Amniotic stem cell (primary cell): ENCODE measurements around the gene CHST4.
"Not testable (repeated sequence)": the region's sequence is repeated elsewhere in the genome, so short reads cannot be mapped to it uniquely, and the experiment has no call there.

Experiments
- DNase-seq: peaks from one replicate; lab custom pipeline; 2025; lab: John Stamatoyannopoulos, UW

Gene CHST4

DNA sequence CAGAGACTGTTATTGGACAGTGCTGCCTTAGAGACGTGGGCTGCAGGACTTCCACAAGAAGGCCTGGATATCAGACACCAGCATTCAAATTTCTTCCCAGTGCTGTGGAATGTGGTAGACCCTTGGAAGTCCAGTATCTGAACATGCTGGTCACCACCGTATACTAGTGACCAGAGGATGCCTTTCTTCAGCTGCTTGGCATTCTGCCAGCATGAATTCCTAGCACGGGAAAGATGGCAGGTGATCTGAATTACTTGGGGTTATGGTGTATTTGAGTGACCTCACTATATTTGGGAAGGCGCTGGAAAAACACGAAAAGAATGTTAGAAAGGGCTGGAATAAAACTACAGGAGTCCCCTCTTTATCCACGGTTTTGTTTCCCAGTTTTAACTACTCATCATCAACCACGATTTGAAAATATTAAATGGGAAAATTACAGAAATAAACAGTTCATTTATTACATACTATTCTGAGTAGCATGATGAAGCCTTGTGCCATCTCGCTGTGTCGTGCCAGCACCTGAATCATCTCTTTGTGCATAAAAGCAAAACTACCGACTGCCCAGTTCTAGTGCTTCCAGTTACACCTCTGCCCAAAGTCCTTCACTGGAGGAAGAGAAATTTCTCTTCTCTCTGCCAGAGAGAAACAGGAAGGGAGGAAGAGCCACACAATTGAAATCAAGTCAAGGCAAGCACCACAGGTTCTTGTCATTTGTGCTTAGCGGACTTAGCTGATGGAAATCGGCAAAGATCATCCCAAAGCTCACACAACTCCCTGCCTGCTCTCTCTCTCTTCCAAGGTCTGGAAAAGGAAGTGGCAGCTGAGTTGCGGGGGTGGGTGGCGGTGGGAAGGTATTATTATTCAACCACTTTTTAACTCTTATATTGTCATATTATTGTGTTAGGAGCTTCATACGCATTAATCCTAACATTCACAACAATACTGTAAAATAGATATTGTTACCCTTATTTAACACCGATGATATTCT lies 1.4 kb upstream of the CHST4 start:
- no peak for DNase-seq

DNA sequence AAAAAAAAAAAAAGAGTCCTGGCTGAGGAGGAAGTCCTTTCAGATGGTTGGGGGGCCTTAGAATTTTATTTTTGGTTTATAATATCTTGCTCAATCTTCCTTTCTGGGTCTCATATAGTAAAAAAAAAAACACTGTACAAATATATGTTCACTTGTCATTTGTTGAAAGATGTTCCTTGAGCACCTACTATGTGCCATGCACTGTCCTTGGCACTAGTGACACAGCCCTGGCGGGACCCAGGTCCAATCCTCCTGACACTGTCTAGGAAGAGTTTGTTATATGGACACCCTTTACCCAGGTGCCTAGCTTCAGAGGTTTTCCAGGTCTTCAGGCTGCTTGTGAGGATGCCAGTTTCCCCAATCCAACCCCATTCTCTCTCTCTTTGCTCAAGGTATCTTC lies 2.0 kb downstream of the CHST4 start:
- no peak for DNase-seq

DNA sequence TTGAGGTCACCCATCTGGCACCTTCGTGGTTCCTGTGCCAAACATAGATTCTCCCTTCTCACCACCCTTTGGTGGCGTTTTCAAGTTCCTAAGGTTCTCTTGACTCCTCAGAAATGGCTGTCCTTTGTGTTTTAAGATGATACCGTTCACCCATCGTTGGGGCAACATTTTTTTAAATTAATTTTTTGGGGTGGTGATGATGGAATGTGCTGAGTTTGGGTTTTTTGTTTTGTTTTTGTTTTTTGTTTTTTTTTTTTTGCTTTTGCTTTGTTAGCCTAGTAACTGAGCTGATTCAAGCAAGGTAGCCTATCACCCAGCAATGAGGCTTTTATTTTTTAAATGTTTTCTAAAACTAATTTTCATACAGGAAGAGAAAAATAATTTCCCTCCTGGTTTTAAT lies 2.6 kb downstream of the CHST4 start:
- DNase-seq: no peak

DNA sequence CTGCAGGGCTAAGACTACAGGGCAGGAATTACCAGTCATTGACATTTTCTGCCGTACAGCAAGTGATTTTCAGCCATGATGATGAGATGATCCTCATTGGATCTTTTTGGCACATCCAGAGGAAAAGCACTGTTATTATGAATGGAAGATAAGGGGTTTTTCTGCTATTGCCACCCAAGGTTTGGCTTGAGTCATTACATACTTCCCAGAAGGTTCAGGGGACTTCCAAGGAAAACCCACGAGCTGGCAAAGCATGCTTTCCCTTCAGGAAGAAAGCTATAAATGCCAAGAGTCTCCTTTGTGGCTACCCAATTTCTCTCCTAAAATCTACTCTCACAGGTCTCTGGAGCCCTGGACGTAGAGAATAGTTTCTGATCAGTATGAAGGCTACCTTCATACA lies 6.1 kb downstream of the CHST4 start:
- DNase-seq: no peak

DNA sequence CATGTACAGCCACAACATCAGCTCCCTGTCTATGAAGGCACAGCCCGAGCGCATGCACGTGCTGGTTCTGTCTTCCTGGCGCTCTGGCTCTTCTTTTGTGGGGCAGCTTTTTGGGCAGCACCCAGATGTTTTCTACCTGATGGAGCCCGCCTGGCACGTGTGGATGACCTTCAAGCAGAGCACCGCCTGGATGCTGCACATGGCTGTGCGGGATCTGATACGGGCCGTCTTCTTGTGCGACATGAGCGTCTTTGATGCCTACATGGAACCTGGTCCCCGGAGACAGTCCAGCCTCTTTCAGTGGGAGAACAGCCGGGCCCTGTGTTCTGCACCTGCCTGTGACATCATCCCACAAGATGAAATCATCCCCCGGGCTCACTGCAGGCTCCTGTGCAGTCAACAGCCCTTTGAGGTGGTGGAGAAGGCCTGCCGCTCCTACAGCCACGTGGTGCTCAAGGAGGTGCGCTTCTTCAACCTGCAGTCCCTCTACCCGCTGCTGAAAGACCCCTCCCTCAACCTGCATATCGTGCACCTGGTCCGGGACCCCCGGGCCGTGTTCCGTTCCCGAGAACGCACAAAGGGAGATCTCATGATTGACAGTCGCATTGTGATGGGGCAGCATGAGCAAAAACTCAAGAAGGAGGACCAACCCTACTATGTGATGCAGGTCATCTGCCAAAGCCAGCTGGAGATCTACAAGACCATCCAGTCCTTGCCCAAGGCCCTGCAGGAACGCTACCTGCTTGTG lies 10.7 kb downstream of the CHST4 start:
- DNase-seq: no peak

DNA sequence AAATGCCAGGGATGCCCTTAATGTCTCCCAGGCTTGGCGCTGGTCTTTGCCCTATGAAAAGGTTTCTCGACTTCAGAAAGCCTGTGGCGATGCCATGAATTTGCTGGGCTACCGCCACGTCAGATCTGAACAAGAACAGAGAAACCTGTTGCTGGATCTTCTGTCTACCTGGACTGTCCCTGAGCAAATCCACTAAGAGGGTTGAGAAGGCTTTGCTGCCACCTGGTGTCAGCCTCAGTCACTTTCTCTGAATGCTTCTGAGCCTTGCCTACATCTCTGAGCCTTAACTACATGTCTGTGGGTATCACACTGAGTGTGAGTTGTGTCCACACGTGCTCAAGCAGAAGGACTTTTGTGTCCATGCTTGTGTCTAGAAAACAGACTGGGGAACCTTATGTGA lies 11.4 kb downstream of the CHST4 start:
- no peak for DNase-seq

DNA sequence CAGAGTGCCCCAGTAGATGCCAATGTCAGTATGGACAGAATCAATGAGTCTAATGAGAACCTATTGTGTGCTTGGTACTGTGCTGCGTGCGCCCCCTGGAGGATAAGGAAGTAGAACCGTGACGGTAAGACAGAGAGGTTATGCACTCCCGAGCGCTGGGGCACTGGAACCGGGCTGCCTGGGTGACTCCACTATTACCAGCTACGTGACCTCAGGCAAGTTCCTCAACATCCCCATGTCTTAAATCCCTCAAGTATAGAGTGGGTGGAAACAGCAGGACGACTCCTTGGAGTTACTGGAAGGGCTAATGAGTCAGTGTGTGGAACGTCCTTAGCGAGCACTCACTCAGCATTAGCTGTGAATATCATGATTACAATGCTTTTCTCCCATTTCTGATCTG lies 16.2 kb downstream of the CHST4 start:
- DNase-seq: no peak

DNA sequence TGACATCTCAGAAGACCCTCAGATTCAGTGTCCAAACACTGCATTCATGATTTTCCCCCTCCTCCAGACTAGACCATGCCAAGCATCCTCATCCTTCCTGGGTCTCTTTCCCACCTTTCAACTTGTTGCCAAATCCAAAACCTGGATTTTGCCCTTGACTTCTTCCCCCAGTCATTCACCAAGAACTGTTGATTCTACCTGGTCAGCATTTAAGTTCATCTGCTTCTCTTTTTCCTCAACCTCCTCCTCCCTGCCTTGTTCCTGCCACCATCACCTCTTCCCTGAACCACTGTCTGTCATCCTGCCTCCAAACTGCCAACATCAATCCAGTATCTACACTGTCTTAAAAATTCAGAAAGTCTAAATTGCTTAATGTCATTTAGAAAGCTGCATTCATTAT lies 20.9 kb downstream of the CHST4 start:
- no peak for DNase-seq

DNA sequence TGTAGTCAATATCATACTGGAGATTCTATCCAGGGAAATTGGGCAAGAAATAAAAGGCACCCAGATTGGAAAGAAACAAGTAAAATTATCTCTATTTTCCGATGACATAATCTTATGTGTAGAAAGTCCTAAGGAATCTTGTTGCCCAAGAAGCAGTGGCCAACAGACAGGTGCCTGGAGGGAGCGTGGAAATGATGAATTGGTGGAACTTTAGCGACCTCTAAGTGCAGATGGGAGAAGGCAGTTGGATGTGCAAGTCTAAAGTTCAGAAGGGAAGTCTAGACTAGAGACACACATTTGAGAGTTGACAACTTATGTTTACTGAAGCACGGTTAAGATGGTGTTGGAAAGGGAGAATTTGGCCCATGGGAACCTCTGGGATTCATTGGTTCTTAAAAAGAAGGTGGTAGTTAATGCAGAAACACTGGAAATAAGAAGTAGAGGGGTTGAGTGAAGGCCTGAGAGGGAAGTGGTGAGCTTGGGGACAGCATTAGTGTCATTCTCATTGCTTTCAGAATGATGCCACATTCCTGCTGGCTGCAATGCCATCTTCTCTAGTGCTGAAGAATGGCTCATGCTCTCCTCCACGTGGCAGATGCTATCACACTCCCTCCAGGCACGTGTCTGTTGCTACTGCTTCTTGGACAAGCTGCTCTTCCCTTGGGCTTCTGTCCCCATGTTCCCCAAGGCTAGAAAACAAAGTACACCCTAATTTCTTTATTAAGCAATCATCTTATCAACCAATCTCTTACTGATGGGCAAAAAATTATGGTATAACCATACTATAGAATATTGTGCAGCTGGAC lies 26.7 kb downstream of the CHST4 start:
- DNase-seq: no peak

DNA sequence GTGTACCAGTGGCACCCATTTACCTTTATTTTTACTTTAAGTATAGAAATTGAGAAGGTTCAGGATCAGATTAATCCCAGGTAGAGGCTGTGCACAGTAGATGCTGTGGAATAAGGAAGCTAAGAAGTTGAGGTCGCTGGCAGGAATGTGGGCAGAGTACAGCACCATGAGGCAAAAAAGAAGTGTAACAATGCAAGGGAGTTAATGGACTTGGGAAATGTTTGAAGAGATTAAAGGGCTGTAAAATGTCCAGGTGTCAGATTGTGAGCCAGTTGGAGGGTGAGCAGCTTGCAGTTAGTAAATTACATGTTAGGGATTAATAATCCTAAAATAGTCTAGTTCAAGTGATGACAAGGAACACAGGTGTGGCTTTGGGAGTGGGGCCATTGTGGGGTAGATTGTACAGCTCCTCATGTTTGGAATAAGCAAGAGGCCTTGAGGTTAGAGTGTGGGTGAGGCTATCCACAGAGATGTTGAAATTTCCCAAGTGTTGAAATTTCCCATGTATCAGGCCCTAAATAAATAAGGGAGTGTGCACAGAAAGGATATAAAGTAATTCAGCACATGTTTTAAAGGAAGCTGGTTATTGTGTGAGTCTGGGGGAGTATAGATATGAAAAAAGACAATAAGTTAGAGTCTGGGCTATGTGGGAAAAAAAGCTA lies 29.1 kb downstream of the CHST4 start:
- DNase-seq: no peak

DNA sequence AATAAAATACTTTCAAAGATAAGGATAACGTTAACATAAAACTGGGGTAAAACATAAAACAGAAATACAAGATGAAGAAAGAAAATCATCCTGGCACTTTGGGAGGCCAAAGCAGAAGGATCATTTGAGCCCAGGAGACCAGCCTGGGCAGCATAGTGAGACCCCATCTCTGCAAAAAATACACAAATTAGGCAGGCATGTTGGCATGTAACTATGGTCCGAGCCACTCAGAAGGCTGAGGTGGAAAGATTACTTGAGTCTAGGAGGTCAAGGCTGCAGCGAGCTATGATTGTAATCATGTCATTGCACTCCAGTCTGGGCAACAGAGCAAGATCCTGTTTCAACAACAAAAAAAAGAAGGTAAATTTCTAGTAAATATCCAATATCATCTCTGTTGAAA lies 31.1 kb downstream of the CHST4 start:
- no peak for DNase-seq

DNA sequence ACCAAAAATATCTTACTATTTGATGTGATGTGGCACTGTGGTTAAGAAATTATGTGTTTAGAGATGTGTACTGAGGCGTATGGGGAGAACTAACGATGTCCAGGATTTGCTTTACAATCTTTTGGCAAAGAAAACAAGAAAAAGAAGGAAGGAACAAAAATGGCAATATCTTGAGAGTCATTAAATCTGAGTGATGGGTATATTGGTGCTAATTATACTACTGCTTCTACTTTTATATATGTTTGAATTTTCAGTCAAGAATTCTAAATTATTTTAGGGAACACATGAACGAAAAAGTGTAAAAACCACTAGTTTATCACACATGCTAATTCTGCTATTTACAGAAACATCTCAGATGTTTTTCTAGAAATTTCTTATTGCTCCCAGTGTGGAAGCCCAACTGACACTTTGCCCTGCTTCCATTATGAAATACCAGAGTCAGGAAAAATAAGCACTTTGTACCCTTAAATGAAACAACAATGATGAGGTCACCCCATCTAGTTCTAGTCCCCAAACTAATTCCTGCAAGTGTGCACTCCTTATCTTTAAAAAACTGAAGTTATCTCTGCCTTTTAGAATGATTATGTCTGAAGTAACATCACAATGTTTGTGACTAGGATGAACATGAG lies 31.8 kb downstream of the CHST4 start:
- DNase-seq: no peak

DNA sequence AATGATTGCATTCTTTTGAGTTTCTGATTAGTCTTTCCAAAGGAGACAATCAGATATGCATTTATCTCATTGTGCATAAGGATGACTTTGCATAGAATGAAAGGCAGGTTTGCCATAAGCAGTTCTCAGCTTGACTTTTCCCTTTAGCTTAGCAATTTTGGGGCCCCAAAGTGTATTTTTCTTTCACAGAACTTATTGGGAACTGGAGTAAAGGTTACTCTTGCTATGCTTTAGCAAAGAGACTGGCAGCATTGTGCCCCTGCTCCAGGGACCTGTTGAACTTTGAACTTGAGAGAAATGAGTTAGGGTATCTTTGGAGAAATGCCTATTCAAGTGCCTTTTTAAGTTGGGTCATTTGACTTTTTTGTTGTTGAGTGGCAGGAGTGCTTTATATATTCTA lies 33.6 kb downstream of the CHST4 start:
- no peak for DNase-seq

DNA sequence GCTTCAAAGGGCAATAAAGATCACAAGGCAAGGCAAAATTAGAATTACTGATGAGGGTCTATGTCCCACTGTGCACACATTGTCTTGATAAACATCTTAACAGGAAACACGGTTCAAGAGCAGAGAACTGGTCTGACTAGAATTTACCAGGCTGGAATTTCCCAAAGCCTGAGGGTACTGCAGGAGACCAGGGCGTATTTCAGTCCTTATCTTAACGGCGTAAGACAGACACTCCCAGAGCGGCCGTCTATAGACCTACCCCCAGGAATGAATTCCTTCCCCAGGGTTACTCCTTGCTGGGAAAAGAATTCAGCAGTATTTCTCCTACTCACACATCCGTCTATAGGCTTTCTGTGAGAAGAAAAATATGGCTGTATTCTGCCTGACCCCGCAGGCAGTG lies 35.7 kb downstream of the CHST4 start:
- DNase-seq: not testable (repeated sequence)

DNA sequence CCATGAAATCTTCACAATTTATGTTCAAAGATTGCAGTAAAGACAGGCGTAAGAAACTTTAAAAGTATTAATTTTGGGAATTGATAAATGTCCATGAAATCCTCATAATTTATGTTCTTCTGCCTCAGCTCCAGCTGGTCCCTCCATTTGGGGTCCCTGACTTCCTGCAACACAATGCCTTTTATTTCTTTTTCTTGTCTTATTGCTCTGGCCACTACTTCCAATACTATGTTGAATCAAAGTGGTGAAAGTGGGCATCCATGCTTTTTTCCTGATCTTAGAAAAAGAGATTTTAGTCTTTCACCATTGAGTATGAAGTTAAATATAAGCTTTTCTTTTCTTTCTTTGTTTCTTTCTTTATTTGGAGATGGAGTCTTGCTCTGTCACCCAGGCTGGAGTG lies 36.3 kb downstream of the CHST4 start:
- no peak for DNase-seq

DNA sequence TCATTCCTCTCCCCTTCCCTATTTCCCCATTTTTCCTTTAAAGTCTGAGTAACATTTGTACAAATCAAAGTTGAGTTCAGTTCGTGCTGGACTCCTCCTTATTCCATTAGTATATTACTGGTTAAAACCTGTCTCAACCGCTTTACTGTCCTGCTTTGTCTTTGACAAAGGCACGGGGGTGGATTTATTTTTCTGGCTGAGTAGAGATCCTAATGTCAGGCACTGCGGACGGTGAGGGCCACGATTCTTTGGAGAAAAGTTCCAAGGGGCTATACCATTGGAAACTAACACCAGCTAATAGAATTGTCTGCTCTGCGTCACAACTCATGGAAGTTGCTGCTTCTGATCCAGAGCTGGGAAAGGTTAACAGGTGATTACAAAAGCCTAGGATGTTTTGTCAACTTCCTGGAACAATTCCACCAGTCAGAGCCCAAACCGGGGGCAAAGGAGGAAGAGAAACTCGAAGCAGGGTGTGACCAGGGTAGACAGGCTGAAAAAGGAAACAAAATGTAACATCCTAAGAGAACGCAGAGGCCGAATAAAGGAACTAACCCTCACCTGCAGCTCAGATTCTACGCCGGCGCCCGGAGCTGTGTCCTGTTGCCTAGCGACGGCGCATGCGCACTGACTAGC lies 38.2 kb downstream of the CHST4 start:
- peak; percentile 60 for DNase-seq

DNA sequence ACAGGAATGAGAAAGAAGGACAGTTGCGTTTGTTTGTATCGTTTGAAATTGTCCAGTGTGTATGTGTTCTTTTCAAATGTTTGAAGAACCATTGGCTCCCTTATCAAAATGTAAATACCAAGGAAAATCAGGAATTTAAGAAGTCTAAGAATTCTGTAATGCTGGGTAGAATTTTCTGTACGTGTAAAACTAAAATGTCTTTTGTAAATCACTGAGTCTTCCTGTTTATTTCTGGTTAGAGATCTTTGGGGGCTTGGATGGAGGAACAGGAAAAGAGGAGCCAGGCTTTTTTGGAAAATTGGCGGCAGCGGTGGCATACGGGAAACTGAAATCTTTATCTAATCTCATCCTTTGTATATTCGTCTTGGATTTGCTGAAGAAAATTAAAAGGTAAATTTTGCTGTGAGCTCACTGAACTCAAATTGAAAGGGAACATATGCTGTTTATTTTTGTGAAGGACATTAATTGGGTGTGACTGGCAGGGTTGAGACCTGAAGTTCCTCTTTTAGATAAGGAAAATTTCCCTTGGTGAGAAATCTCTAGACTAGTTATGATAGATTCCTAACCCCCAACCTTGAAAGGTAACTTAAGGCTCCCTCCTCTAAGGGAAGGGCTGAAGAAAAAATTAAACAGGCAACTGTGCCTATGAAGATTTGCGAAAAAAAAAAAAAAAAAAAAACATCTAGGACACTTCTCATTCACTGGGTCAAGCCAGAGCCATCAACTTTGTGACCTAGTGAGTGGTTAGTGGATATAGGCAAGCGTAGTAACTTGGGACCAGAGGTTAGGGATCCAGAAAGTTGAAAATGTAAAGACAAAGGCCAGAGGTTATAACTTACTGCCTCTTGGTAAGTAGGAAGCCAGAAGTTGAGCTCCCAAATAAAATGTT lies 39.8 kb downstream of the CHST4 start:
- no peak for DNase-seq

DNA sequence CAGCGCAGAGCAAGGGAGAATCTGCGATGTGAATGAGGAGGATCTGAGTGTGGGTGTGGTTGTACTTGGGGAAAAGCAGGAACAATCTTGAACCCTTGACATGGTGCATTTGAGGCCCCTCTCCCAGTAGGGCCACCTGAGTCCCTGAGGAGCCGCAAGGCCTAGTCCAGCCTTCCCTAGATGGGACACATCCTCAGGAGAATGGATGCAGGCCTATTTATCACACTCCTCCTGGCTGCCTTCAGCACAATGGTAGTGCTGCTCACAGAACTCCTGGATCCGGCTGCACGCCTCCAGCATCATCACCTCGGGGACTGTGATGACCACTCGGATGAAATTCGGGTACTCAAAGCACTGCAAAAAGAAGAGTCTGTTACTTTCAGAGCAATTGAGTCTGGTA lies 41.7 kb downstream of the CHST4 start:
- no peak for DNase-seq

DNA sequence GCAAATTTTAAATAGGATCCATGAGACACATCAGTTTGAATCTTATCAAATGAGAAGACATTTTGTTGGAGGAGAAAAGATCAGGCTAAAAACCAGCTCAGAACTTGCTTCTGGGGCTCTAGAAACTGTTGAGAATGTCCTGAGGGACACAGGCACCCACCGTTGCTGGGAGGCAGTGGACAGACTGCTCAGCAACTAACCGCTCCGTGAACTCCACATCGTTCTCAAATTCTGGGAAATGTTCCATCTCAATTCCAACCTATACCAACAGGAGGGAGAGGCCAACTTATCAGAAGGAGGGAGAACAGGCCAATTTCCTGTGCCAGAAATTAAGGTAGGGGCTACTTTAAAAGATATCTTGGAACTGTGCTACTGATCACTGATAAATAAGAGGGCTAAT lies 42.3 kb downstream of the CHST4 start:
- DNase-seq: no peak

DNA sequence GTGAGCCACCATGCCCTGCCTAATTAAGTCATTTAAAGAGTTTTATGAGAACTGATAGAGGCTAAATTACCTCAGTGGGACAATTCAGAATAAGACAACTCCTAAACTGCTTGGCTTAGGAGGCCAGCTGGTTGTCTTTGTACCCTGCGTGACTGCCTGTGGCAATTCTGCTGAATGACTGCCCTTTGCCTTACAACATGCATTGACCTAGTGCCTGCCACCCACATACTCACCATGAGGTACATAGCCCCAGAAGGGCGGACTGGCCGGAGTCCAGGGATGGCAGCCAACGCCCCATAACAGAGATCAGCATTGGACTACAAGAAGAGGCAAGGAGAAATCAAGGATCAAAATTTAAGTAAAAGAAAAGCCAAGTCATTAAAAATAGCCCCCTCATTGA lies 43.4 kb downstream of the CHST4 start:
- DNase-seq: no peak
